Neural cell (in vitro differentiated cells): Measurements from ENCODE around the gene CHCHD2. TPM values are rescaled to one million over a fixed set of nuclear protein-coding genes. Genes with fewer than 3 reads are reported as not detected.
"Not testable (repeated sequence)": the region's sequence is repeated elsewhere in the genome, so short reads cannot be mapped to it uniquely, and the experiment has no call there.

ENCODE experiments used
- H2AFZ ChIP-seq: fragments of 200-600, 300-800 bp; sonication (generic), shearing (Covaris generic); 2 replicates; pipeline ENCODE4 v1.6.0; 2014; ENCODE audit warnings: low read depth, mild to moderate bottlenecking, antibody characterized with exemption, low read length, moderate library complexity
- H3F3A ChIP-seq: fragments of 200-600 bp; shearing (Covaris generic); 2 replicates; pipeline ENCODE4 v1.6.1; 2016; ENCODE audit warnings: mild to moderate bottlenecking, moderate library complexity, mixed read lengths, antibody characterized with exemption, low read length; ENCODE audit not compliant: insufficient read depth, poor library complexity, severe bottlenecking
- H3K27ac ChIP-seq: fragments of 200-600, 300-800 bp; sonication (generic), shearing (Covaris generic); 2 replicates; pipeline ENCODE4 v1.5.1; 2014; ENCODE audit warnings: mild to moderate bottlenecking, low read length, moderate library complexity
- H3K27me3 ChIP-seq: fragments of 300-800, 200-600 bp; sonication (generic), shearing (Covaris generic); 2 replicates; pipeline ENCODE4 v1.6.0; 2014; ENCODE audit warnings: mild to moderate bottlenecking, low read depth, low read length, moderate library complexity; ENCODE audit not compliant: insufficient read depth
- H3K36me3 ChIP-seq: fragments of 300-800, 200-600 bp; sonication (generic), shearing (Covaris generic); 2 replicates; pipeline ENCODE4 v1.5.1; 2014; ENCODE audit warnings: mild to moderate bottlenecking, antibody characterized with exemption, low read length, moderate library complexity; ENCODE audit not compliant: insufficient read depth
- H3K4me2 ChIP-seq: fragments of 300-800, 200-600 bp; sonication (generic), shearing (Covaris generic); 2 replicates; pipeline ENCODE4 v1.6.0; 2014; ENCODE audit warnings: mild to moderate bottlenecking, low read length
- H3K4me3 ChIP-seq: fragments of 300-800, 200-600 bp; sonication (generic), shearing (Covaris generic); 2 replicates; pipeline ENCODE4 v1.5.1; 2014; ENCODE audit warnings: mild to moderate bottlenecking, low read length, moderate library complexity
- H3K79me2 ChIP-seq: fragments of 200-600 bp; shearing (Covaris generic); replicated peaks from 2 replicates; pipeline ENCODE4 v1.6.0; 2014; ENCODE audit warnings: mild to moderate bottlenecking, low read length, moderate library complexity; ENCODE audit not compliant: insufficient read depth
- H3K9ac ChIP-seq: fragments of 300-800, 200-600 bp; sonication (generic), shearing (Covaris generic); 2 replicates; pipeline ENCODE4 v1.6.1; 2016; ENCODE audit warnings: mild to moderate bottlenecking, low read length, mixed read lengths
- H3K9me2 ChIP-seq: fragments of 200-600 bp; shearing (Covaris generic); 2 replicates; pipeline ENCODE4 v1.6.1; 2016; ENCODE audit warnings: mild to moderate bottlenecking, low read length, mixed read lengths; ENCODE audit not compliant: insufficient read depth
- H3K9me3 ChIP-seq: fragments of 200-600, 300-800 bp; sonication (generic), shearing (Covaris generic); 2 replicates; pipeline ENCODE4 v1.6.1; 2016; ENCODE audit warnings: mild to moderate bottlenecking, mixed run types, low read length, moderate library complexity, mixed read lengths
- H4K20me1 ChIP-seq: fragments of 200-600 bp; shearing (Covaris generic); 2 replicates; pipeline ENCODE4 v1.6.1; 2016; ENCODE audit warnings: mild to moderate bottlenecking, mixed run types; ENCODE audit not compliant: insufficient read depth
- EP300 ChIP-seq: fragments of 450-650 bp; conservative IDR thresholded peaks from 2 replicates; pipeline ENCODE4 v1.6.1; 2014; ENCODE audit warnings: antibody characterized with exemption, mild to moderate bottlenecking, moderate library complexity; ENCODE audit not compliant: poor library complexity, severe bottlenecking
- EZH2 ChIP-seq: fragments of 200-600, 300-800 bp; shearing (Covaris generic), sonication (generic); IDR thresholded peaks from 2 replicates; pipeline ENCODE4 v1.6.1; 2014; ENCODE audit warnings: antibody characterized with exemption, low read length, borderline replicate concordance, mild to moderate bottlenecking; ENCODE audit not compliant: insufficient read depth, poor library complexity, severe bottlenecking
- MXI1 ChIP-seq: fragments of 450-650 bp; conservative IDR thresholded peaks from 2 replicates; pipeline ENCODE4 v1.6.1; 2014; ENCODE audit warnings: antibody characterized with exemption, mild to moderate bottlenecking; ENCODE audit not compliant: poor library complexity, severe bottlenecking
- POLR2AphosphoS5 ChIP-seq: IDR thresholded peaks from 2 replicates; pipeline ENCODE4 v1.6.1; 2012
- RAD21 ChIP-seq: fragments of 450-650 bp; conservative IDR thresholded peaks from 2 replicates; pipeline ENCODE4 v1.6.1; 2014; ENCODE audit warnings: antibody characterized with exemption, mild to moderate bottlenecking, moderate library complexity
- SMC3 ChIP-seq: fragments of 450-650 bp; conservative IDR thresholded peaks from 2 replicates; pipeline ENCODE4 v1.6.1; 2014; ENCODE audit warnings: antibody characterized with exemption, mild to moderate bottlenecking, moderate library complexity; ENCODE audit not compliant: poor library complexity
- TAF1 ChIP-seq: IDR thresholded peaks from 2 replicates; pipeline ENCODE4 v1.6.1; 2012; ENCODE audit warnings: low read depth
- polyA plus RNA-seq: library from polyadenylated mRNA; depleted of rRNA; stranded (reverse); fragments of >200 nt; gene quantifications from 2 replicates; pipeline ENCODE4 v1.2.3, GENCODE V29; 2014
- TF ChIP-seq, protein P1 (sequence below): fragments of 450-650 bp; IDR thresholded peaks from 2 replicates; pipeline ENCODE4 v1.5.1; 2014; ENCODE audit warnings: antibody characterized with exemption, mild to moderate bottlenecking, moderate library complexity; ENCODE audit not compliant: poor library complexity, severe bottlenecking
- TF ChIP-seq, protein P2 (sequence below): IDR thresholded peaks from 2 replicates; pipeline ENCODE4 v1.6.1; 2012; ENCODE audit warnings: borderline replicate concordance

Gene CHCHD2
- polyA plus RNA-seq, 1 donor from 2014 or later = 380 TPM

DNA sequence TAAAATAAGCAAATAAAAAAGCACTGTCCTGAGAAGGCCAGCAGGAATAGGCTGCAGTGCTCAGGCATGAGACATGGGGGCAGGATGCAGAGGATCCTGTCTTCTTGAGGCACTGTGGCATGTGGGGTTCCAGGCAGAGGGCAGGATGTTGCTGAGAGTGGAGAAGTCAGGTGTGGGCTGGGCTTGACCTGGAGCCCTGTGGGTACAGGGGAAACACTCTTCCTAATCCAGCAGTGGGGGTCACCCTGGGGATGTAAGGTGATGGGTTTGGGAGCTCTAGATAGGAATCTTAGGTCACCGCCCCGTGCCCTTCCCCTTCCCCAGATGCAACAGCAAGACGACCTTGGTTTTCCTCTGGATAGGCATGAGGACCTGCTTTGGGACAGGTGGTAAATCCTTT lies 28.6 kb downstream of the CHCHD2 start:
- Histone ChIP-seq H3K4me2 (no peak overlapping the region), H3K9me2 (no peaks in the 10 kb centered on the region), H3K27ac (no peak overlapping the region), H2AFZ (no peak overlapping the region), H3K9ac (no peak overlapping the region), H3K4me3 (no peak overlapping the region), H3K36me3 (no peaks in the 10 kb centered on the region), H3K27me3 (no peaks in the 10 kb centered on the region), H3K79me2 (no peaks in the 10 kb centered on the region), H4K20me1 (no peaks in the 10 kb centered on the region), H3K9me3 (no peaks in the 10 kb centered on the region), H3F3A (no peaks in the 10 kb centered on the region)
- TF ChIP-seq POLR2AphosphoS5 = no peak
- TF ChIP-seq SMC3 = no peak
- no peak for TF ChIP-seq EP300

DNA sequence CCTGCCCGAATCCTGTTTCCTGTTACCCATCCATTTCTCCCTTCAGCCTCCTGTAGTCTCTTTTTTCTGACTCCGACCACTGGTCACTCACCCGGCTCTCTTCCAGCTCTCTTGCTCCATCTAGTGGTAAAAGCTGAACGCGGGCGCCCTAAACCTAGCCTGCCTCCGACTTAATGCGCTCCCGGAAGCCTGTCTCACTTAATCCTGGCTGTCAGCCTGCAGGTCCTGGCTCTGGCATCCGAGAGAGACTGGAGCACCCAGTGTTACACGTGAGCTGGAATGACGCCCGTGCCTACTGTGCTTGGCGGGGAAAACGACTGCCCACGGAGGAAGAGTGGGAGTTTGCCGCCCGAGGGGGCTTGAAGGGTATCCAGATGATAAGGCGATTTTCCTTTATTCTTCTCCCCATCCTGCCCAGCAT lies 31.9 kb downstream of the CHCHD2 start:
- H3K4me2 ChIP-seq = no peak overlapping the region
- TF ChIP-seq, protein P1, sequence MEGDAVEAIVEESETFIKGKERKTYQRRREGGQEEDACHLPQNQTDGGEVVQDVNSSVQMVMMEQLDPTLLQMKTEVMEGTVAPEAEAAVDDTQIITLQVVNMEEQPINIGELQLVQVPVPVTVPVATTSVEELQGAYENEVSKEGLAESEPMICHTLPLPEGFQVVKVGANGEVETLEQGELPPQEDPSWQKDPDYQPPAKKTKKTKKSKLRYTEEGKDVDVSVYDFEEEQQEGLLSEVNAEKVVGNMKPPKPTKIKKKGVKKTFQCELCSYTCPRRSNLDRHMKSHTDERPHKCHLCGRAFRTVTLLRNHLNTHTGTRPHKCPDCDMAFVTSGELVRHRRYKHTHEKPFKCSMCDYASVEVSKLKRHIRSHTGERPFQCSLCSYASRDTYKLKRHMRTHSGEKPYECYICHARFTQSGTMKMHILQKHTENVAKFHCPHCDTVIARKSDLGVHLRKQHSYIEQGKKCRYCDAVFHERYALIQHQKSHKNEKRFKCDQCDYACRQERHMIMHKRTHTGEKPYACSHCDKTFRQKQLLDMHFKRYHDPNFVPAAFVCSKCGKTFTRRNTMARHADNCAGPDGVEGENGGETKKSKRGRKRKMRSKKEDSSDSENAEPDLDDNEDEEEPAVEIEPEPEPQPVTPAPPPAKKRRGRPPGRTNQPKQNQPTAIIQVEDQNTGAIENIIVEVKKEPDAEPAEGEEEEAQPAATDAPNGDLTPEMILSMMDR = peak; percentile 81
- TF ChIP-seq RAD21 = peak; percentile 73
- TF ChIP-seq EP300 = no peak
- TF ChIP-seq SMC3 = peak; percentile 80
- H3K9me3 ChIP-seq = no peaks in the 10 kb centered on the region
- no peaks in the 10 kb centered on the region for H3K27me3 ChIP-seq
- no peaks in the 10 kb centered on the region for H3F3A ChIP-seq
- no peak overlapping the region for H3K4me3 ChIP-seq
- no peak overlapping the region for H2AFZ ChIP-seq
- H3K36me3 ChIP-seq = no peaks in the 10 kb centered on the region
- no peaks in the 10 kb centered on the region for H3K9me2 ChIP-seq
- no peaks in the 10 kb centered on the region for H3K79me2 ChIP-seq
- H4K20me1 ChIP-seq = no peaks in the 10 kb centered on the region
- H3K27ac ChIP-seq = no peak overlapping the region
- H3K9ac ChIP-seq = no peak overlapping the region

DNA sequence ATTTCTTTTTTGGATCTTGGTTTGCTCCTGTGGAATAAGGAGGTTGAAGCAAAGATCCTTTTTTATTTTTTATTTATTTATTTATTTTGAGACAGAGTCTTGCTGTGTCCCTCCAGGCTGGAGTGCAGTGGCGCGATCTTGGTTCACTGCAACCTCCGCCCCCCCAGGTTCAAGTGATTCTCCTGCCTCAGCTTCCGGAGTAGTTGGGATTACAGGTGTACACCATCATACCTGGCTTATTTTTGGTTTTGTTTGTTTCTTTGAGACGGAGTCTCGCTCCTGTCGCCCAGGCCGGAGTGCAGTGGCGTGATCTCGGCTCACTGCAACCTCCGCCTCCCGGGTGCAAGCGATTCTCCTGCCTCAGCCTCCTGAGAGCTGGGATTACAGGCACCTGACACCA lies 39.9 kb downstream of the CHCHD2 start:
- H3K9ac ChIP-seq, H3F3A ChIP-seq, H3K36me3 ChIP-seq, H3K27me3 ChIP-seq, H3K4me2 ChIP-seq, H3K79me2 ChIP-seq, H3K9me3 ChIP-seq, H3K4me3 ChIP-seq, H3K9me2 ChIP-seq, H4K20me1 ChIP-seq, H2AFZ ChIP-seq, H3K27ac ChIP-seq: not testable (repeated sequence)

DNA sequence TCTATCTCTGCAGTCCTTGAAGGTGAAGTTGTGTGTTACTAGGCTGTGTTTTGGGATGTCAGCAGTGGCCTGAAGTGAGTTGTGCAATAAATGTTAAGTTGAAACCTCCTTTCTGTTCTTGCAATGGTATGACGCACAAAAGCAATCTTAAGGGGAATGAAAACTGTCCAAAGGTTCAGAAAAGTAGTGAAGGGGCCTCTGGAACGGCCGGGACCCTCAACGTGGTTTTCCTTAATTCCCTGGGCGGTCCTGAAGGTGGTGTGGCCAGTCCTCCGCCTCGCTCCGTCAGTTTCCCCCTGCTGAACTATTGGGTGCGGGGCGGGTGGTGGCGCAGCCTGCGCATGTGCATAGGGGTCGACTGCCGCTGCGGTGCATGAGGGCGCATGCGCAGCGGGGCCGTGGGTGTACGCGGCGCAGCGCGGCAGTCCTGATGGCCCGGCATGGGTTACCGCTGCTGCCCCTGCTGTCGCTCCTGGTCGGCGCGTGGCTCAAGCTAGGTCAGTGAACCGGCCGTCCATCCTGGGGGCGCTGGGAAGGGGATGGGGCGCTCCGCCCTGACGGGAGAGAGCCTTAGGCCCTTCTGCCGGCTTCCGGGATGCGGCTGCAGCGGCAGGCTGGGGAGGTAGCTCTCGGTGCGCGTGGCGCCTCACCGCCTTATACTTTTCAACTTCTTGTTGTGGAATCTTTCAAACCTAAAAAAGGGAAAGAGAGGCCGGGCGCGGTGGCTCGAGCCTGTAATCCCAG lies 42.2 kb downstream of the CHCHD2 start, which contains the start of gene SUMF2:
Gene SUMF2 (plus strand): TSS at position 405 of the 744 bp plus-strand sequence. CDS start 26 bp downstream, at position 431.
- Histone ChIP-seq H3K79me2 (peaks cover 3% of the 10 kb centered on the region), H4K20me1 (no peaks in the 10 kb centered on the region), H3K9me3 (no peaks in the 10 kb centered on the region), H3K4me2 (peak within 1 kb of the TSS; percentile 93), H3K27ac (peak within 1 kb of the TSS; percentile 67), H3K9me2 (no peaks in the 10 kb centered on the region), H3K36me3 (peaks cover 3% of the 10 kb centered on the region), H3K4me3 (peak within 1 kb of the TSS; percentile 94), H2AFZ (peak within 1 kb of the TSS; percentile 56), H3F3A (peaks cover 4% of the 10 kb centered on the region), H3K27me3 (no peaks in the 10 kb centered on the region), H3K9ac (peak within 1 kb of the TSS; percentile 72)
- TF ChIP-seq POLR2AphosphoS5 (peak; percentile 89), RAD21 (no peak), MXI1 (peak; percentile 98), SMC3 (no peak), TAF1 (peak; percentile 5), EP300 (no peak), EZH2 (no peak)
- TF ChIP-seq, protein P2, sequence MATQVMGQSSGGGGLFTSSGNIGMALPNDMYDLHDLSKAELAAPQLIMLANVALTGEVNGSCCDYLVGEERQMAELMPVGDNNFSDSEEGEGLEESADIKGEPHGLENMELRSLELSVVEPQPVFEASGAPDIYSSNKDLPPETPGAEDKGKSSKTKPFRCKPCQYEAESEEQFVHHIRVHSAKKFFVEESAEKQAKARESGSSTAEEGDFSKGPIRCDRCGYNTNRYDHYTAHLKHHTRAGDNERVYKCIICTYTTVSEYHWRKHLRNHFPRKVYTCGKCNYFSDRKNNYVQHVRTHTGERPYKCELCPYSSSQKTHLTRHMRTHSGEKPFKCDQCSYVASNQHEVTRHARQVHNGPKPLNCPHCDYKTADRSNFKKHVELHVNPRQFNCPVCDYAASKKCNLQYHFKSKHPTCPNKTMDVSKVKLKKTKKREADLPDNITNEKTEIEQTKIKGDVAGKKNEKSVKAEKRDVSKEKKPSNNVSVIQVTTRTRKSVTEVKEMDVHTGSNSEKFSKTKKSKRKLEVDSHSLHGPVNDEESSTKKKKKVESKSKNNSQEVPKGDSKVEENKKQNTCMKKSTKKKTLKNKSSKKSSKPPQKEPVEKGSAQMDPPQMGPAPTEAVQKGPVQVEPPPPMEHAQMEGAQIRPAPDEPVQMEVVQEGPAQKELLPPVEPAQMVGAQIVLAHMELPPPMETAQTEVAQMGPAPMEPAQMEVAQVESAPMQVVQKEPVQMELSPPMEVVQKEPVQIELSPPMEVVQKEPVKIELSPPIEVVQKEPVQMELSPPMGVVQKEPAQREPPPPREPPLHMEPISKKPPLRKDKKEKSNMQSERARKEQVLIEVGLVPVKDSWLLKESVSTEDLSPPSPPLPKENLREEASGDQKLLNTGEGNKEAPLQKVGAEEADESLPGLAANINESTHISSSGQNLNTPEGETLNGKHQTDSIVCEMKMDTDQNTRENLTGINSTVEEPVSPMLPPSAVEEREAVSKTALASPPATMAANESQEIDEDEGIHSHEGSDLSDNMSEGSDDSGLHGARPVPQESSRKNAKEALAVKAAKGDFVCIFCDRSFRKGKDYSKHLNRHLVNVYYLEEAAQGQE = peak; percentile 18
- TF ChIP-seq, protein P1 = peak; percentile 50
